GM12878 (cell line): ENCODE measurements around the gene DDR2. TPM values are rescaled to one million over a fixed set of nuclear protein-coding genes. Genes with fewer than 3 reads are reported as not detected.

ENCODE experiments used
- BHLHE40 ChIP-seq, 2 experiments: fragments of 450-650 bp in 1 of 2; IDR thresholded peaks; 2 replicates each; pipeline ENCODE4 v1.6.1; 2011 to 2017; ENCODE audit warnings: low read depth in 2 of 2, borderline replicate concordance in 1 of 2, improper control_type of control experiment in 1 of 2, low read length in 1 of 2, mild to moderate bottlenecking in 1 of 2
- BRCA1 ChIP-seq: IDR thresholded peaks from 2 replicates; pipeline ENCODE4 v1.6.1; 2011; ENCODE audit warnings: low read depth, low read length, improper control_type of control experiment
- CBFB ChIP-seq: IDR thresholded peaks from 2 replicates; pipeline ENCODE4 v1.6.1; 2016; ENCODE audit warnings: antibody characterized with exemption, low read depth
- CHD2 ChIP-seq: IDR thresholded peaks from 2 replicates; pipeline ENCODE4 v1.6.1; 2011; ENCODE audit warnings: low read depth, low read length, improper control_type of control experiment, borderline replicate concordance
- ETV6 ChIP-seq, 2 experiments: fragments of 450-650 bp in 1 of 2; IDR thresholded peaks in 1 of 2; conservative IDR thresholded peaks in 1 of 2; 2 replicates each; pipeline ENCODE4 v1.6.1; 2014; ENCODE audit warnings: antibody characterized with exemption in 1 of 2, borderline replicate concordance in 1 of 2, low read depth in 1 of 2, mild to moderate bottlenecking in 1 of 2, moderate library complexity in 1 of 2
- FOXK2 ChIP-seq: fragments of 450-650 bp; IDR thresholded peaks from 2 replicates; pipeline ENCODE4 v1.6.1; 2017; ENCODE audit warnings: mild to moderate bottlenecking, moderate library complexity
- HCFC1 ChIP-seq: fragments of 150-350 bp; IDR thresholded peaks from 2 replicates; pipeline ENCODE4 v1.6.1; 2014; ENCODE audit warnings: low read length
- IKZF1 ChIP-seq: fragments of 450-650 bp; conservative IDR thresholded peaks from 2 replicates; pipeline ENCODE4 v1.6.1; 2017; ENCODE audit warnings: antibody characterized with exemption, mild to moderate bottlenecking
- JUND ChIP-seq: IDR thresholded peaks from 2 replicates; pipeline ENCODE4 v1.6.1; 2012; ENCODE audit warnings: low read depth, mild to moderate bottlenecking, low read length, improper control_type of control experiment, moderate library complexity
- MYB ChIP-seq: fragments of 150-350 bp; IDR thresholded peaks from 2 replicates; pipeline ENCODE4 v1.6.1; 2014; ENCODE audit warnings: mild to moderate bottlenecking, low read depth, low read length, borderline replicate concordance
- NFIC ChIP-seq: IDR thresholded peaks from 2 replicates; pipeline ENCODE4 v1.6.1; 2012; ENCODE audit warnings: low read depth, mild to moderate bottlenecking, inconsistent platforms, low read length, moderate library complexity
- NFYA ChIP-seq: IDR thresholded peaks from 2 replicates; pipeline ENCODE4 v1.6.1; 2011; ENCODE audit warnings: low read depth, mild to moderate bottlenecking, low read length, improper control_type of control experiment, borderline replicate concordance
- PKNOX1 ChIP-seq: fragments of 450-650 bp; IDR thresholded peaks from 2 replicates; pipeline ENCODE4 v1.6.1; 2016; ENCODE audit warnings: mild to moderate bottlenecking
- RBBP5 ChIP-seq: fragments of 200-600 bp; sonication (generic); conservative IDR thresholded peaks from 2 replicates; pipeline ENCODE4 v1.6.1; 2016
- RCOR1 ChIP-seq: conservative IDR thresholded peaks from 2 replicates; pipeline ENCODE4 v1.6.1; 2012; ENCODE audit warnings: low read depth, low read length, improper control_type of control experiment
- RUNX3 ChIP-seq: IDR thresholded peaks from 2 replicates; pipeline ENCODE4 v1.6.1; 2012; ENCODE audit warnings: low read length, inconsistent platforms
- SREBF1 ChIP-seq: IDR thresholded peaks from 2 replicates; pipeline ENCODE4 v1.6.1; 2012; ENCODE audit warnings: mild to moderate bottlenecking, low read length
- SREBF2 ChIP-seq: IDR thresholded peaks from 2 replicates; pipeline ENCODE4 v1.6.1; 2012; ENCODE audit warnings: mild to moderate bottlenecking, low read length
- TARDBP ChIP-seq: IDR thresholded peaks from 2 replicates; pipeline ENCODE4 v1.6.1; 2016; ENCODE audit warnings: borderline replicate concordance
- TBL1XR1 ChIP-seq: IDR thresholded peaks from 2 replicates; pipeline ENCODE4 v1.6.1; 2012; ENCODE audit warnings: low read depth, low read length, improper control_type of control experiment
- ZBTB11 ChIP-seq: fragments of 450-650 bp; formaldehyde crosslinking; IDR thresholded peaks from 2 replicates; pipeline ENCODE4 v1.5.0; 2022; ENCODE audit warnings: mild to moderate bottlenecking, missing genetic modification characterization
- ZNF207 ChIP-seq: fragments of 450-650 bp; IDR thresholded peaks from 2 replicates; pipeline ENCODE4 v1.6.1; 2014; ENCODE audit warnings: antibody characterized with exemption, mild to moderate bottlenecking, borderline replicate concordance
- ZNF592 ChIP-seq: fragments of 450-650 bp; IDR thresholded peaks from 2 replicates; pipeline ENCODE4 v1.6.1; 2017; ENCODE audit warnings: mild to moderate bottlenecking, moderate library complexity
- polyA plus RNA-seq, 11 experiments: library from polyadenylated mRNA; depleted of rRNA in 4 of 11; unstranded in 6 of 11; stranded (reverse) in 5 of 11; fragments of >200 nt; fragmentation: Nextera tagmentation in 4 of 11; fragmentation: Illumina TruSeq in 1 of 11; extraction: Ambion mirVana in 4 of 11; extraction: Trizol in 1 of 11; gene quantifications; 1 replicate in 1 of 11; 2 replicates in 10 of 11; pipeline versions ENCODE4 v1.2.1 to v1.2.3, GENCODE V29; 2011 to 2016; ENCODE audit warnings: inconsistent platforms in 2 of 11, missing spikeins in 2 of 11, low read depth in 1 of 11
- total RNA-seq, 4 experiments: library from RNA; depleted of rRNA in 3 of 4; stranded (reverse); fragments of >200 nt in 3 of 4; fragmentation: Illumina TruSeq in 1 of 4; extraction: Trizol in 1 of 4; gene quantifications; 2 replicates each; pipeline versions ENCODE4 v1.2.1 to v1.2.3, GENCODE V29; 2013 to 2021

Gene DDR2
- total and polyA plus RNA-seq, 10 of the 15 experiments (the other 5 are each of a cell fraction or from before 2014, with no cell fraction given): 1.9 to 8.8 (median 5.5) TPM

GRCh38 chr1:162633081-162633762, 958 bp downstream of the DDR2 start (continued):
- no peak for TF ChIP-seq ZNF592
- TF ChIP-seq PKNOX1: no peak
- TF ChIP-seq TBL1XR1: no peak
- peak; percentile 51; the same call in 1 of the 2 replicates for TF ChIP-seq IKZF1
- TF ChIP-seq FOXK2: no peak
- TF ChIP-seq RBBP5: no peak
- no peak for TF ChIP-seq ZNF207
- peak; percentile 68; the same call in 1 of the 2 replicates for TF ChIP-seq RUNX3
- peak; percentile 53; the same call in 1 of the 2 replicates for TF ChIP-seq NFIC
- TF ChIP-seq JUND: no peak
- TF ChIP-seq CHD2: 0 out of 2 replicates have a peak, but pooled peaks have one; percentile 36
- TF ChIP-seq MYB: no peak
- no peak for TF ChIP-seq TARDBP
- TF ChIP-seq ETV6 (conservative IDR thresholded peaks at IDR 0.05 in 1 of 2, IDR thresholded peaks at IDR 0.05 in 1 of 2; ENCODE audit: borderline replicate concordance in 1 of 2, low read depth in 1 of 2): no peak
- no peak for TF ChIP-seq SREBF1
- no peak for TF ChIP-seq SREBF2
- 0 out of 4 replicates have a peak, but pooled peaks of 1 of the 2 experiments have one; percentile 6 for TF ChIP-seq BHLHE40 (IDR thresholded peaks at IDR 0.05; ENCODE audit: borderline replicate concordance in 1 of 2, low read depth in 2 of 2, low read length in 1 of 2)
- TF ChIP-seq RCOR1: 0 out of 2 replicates have a peak, but pooled peaks have one; percentile 66
- TF ChIP-seq CBFB: no peak
- TF ChIP-seq ZBTB11: no peak
- no peak for TF ChIP-seq NFYA
- TF ChIP-seq HCFC1: no peak
- TF ChIP-seq BRCA1: no peak
